ENCODE measurements around the gene PLPPR5. TPM values are rescaled to one million over a fixed set of nuclear protein-coding genes. Genes with fewer than 3 reads are reported as not detected.

PLPPR5 gene
- total RNA-seq, 4 donors from 2014 or later: not detected

DNA sequence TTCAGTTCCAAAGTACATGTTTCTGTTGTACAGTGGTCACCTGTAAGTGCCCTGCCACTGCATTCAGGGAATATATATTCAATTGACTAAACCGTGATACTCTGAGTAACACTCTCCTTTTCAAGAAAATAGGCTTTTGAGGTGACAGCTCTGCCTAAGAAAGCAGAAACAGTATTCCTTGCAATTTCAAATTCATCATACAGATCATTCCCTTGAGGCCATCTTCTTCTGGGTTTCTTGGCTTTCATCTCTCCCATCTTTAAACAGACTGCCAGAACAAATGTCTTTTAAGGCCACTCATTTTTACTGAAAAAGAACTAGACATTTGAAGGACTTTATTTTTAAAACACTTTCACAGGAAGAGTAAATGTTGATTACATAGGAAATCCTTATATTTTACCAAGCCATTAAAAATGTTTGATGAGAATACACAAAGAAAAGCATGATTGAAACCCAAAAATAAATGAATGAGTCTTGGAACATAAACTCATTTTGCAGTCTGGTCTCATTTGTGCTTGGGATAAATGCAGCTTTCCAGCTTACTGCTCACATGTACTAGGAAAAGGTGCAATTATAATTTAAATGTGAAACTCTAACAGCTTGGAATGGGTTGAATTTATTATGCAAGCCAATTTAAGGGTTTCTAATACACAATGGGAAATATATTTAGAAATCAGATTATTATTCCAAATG lies 34.7 kb downstream of the PLPPR5 start:
- no peaks in the 10 kb centered on the region for H3K9me3 ChIP-seq
- H3K36me3 ChIP-seq: no peaks in the 10 kb centered on the region
- intact Hi-C loops (cut with DNase I): no loop called here
- no peaks in the 10 kb centered on the region for H3K4me1 ChIP-seq
- WGBS, 2 donors: 36 to 53% methylated on average over 1 of the region's 1 CpG
- no peak overlapping the region for H3K27ac ChIP-seq
- TF ChIP-seq, protein P1, sequence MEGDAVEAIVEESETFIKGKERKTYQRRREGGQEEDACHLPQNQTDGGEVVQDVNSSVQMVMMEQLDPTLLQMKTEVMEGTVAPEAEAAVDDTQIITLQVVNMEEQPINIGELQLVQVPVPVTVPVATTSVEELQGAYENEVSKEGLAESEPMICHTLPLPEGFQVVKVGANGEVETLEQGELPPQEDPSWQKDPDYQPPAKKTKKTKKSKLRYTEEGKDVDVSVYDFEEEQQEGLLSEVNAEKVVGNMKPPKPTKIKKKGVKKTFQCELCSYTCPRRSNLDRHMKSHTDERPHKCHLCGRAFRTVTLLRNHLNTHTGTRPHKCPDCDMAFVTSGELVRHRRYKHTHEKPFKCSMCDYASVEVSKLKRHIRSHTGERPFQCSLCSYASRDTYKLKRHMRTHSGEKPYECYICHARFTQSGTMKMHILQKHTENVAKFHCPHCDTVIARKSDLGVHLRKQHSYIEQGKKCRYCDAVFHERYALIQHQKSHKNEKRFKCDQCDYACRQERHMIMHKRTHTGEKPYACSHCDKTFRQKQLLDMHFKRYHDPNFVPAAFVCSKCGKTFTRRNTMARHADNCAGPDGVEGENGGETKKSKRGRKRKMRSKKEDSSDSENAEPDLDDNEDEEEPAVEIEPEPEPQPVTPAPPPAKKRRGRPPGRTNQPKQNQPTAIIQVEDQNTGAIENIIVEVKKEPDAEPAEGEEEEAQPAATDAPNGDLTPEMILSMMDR (IDR thresholded peaks at IDR 0.05): no peak
- TF ChIP-seq POLR2A (IDR thresholded peaks at IDR 0.05): no peak
- no peak overlapping the region for H3K4me3 ChIP-seq
- H3K27me3 ChIP-seq: no peaks in the 10 kb centered on the region
- DNase-seq: no peak

DNA sequence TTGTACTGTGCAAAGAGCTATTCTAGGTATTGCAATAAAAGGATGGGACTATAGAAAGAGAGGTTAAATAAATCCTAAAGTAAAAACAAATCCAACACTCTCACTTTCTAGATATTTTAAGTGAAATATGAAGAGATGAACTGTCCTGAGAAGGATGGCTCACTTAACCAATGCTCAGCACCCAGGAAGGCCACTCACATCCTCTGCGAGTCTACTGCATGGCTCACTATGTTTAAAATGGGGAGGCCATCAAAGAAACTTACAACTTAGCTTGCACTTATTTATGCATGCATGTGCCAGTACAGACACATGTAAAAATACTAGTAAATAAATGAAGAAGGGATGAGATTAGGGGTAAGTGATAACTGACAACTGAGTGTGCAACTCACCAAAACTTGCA lies 37.5 kb downstream of the PLPPR5 start:
- intact Hi-C loops (cut with DNase I): no loop called here
- Histone ChIP-seq H3K9me3 (no peaks in the 10 kb centered on the region), H3K4me3 (no peak overlapping the region), H3K4me1 (no peaks in the 10 kb centered on the region), H3K27me3 (no peaks in the 10 kb centered on the region), H3K36me3 (no peaks in the 10 kb centered on the region), H3K27ac (no peak overlapping the region)
- TF ChIP-seq, protein P1 (IDR thresholded peaks at IDR 0.05): no peak
- no peak for TF ChIP-seq POLR2A (IDR thresholded peaks at IDR 0.05)
- DNase-seq: no peak
- 47 to 80% methylated on average over 1 of the region's 1 CpG for WGBS, 2 donors

DNA sequence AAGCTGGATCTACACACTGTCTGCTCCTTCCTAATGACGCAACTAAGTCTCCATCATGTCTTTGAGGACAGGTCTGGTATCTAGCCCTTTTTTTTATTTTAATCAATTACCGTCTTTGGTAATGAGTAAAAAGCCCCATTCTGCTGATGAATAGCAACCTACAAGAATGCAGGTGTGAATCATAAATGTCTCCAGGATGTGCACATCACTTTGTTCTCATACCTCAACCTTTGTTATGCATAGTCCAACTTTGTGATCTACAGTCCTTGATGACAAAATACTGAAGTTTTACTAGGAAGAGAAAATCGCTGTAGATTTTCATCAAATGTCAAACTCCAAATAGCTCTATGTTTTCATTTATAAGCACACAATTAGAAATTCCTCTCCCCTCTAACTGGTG lies 39.3 kb downstream of the PLPPR5 start:
- Histone ChIP-seq H3K4me3 (no peak overlapping the region), H3K4me1 (no peaks in the 10 kb centered on the region), H3K36me3 (no peaks in the 10 kb centered on the region), H3K27me3 (no peaks in the 10 kb centered on the region), H3K27ac (no peak overlapping the region), H3K9me3 (no peaks in the 10 kb centered on the region)
- intact Hi-C loops (cut with DNase I): no loop called here
- DNase-seq: no peak
- 85 to 93% methylated on average over 3 of the region's 3 CpGs for WGBS, 2 donors
- no peak for TF ChIP-seq POLR2A (IDR thresholded peaks at IDR 0.05)
- TF ChIP-seq, protein P1 (IDR thresholded peaks at IDR 0.05): no peak

DNA sequence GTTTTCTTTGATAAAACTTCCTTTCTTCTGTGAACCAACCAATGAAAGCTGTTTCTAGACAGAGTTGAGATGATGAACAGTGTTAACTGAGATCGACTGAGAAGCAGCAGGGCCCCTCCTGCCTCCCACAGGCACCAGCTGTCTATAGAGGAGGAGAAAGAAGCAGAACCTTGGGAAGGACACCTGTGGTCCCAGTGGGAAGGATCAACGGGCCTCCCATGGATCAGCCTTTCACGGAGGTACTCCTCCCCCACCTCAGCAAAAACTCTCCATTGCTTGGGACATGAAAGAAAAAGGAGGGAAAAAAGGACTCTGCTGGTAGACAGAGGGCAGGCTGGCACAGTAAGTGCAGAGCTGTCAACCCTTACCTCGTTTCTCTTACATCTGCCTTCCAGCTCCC lies 40.5 kb downstream of the PLPPR5 start:
- no peaks in the 10 kb centered on the region for H3K9me3 ChIP-seq
- WGBS, 2 donors: 40 to 50% methylated on average over 1 to 4 of the region's 4 CpGs
- no peak for TF ChIP-seq POLR2A (IDR thresholded peaks at IDR 0.05)
- TF ChIP-seq, protein P1 (IDR thresholded peaks at IDR 0.05): no peak
- H3K4me3 ChIP-seq: no peak overlapping the region
- no peak overlapping the region for H3K27ac ChIP-seq
- no peaks in the 10 kb centered on the region for H3K27me3 ChIP-seq
- intact Hi-C loops (cut with DNase I): no loop called here
- DNase-seq: no peak
- H3K36me3 ChIP-seq: no peaks in the 10 kb centered on the region
- H3K4me1 ChIP-seq: no peaks in the 10 kb centered on the region

DNA sequence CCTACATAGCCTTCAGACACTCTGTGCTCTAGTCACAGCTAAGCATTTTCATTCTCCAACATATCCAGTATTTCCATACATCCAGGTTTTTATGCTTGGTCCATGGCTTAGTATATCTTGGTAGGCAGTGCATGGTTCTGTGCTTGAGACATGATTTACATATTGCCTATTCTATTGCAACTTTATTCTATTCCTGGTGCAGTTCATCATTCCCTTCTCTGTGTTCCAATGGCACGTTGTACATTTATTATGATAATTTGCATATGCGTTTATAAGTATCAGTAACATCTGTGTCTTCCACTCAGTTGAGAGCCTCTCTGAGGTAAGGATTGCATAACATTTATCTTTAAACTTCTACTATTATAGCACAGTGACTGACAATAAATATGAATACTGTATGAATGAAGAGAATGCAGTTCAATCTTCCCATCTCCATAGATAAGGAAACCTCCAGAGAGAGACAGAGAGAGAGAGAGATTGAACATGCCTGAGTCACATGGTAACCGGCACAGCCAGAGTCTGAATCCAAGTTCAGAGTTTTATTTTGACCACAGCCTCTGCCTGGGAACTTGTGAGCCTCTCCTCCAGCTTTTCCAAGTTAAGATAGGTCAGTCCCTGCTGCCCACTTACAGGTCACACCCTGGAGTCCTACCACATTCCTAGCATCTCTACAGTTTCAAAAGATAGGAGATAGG lies 41.5 kb downstream of the PLPPR5 start:
- Histone ChIP-seq H3K27me3 (no peaks in the 10 kb centered on the region), H3K27ac (no peak overlapping the region), H3K4me1 (no peaks in the 10 kb centered on the region), H3K9me3 (no peaks in the 10 kb centered on the region), H3K36me3 (no peaks in the 10 kb centered on the region), H3K4me3 (no peak overlapping the region)
- WGBS, 2 donors: 64 to 71% methylated on average over 3 of the region's 3 CpGs
- DNase-seq: no peak
- intact Hi-C loops (cut with DNase I): no loop called here
- no peak for TF ChIP-seq POLR2A (IDR thresholded peaks at IDR 0.05)
- TF ChIP-seq, protein P1 (IDR thresholded peaks at IDR 0.05): no peak
